Mucosa of descending colon (tissue), 3 donors: Measurements from ENCODE around the gene PALM2AKAP2. TPM values are rescaled to one million over a fixed set of nuclear protein-coding genes. Genes with fewer than 3 reads are reported as not detected.

Source experiments
- ATAC-seq: fragments of 200-7000 bp; cut with Tn5 transposase; one replicate; pipeline ENCODE4 v1.9.1; 2020; ENCODE audit warnings: mild to moderate bottlenecking, moderate library complexity
- DNase-seq, 3 donors: peaks; one replicate each; pipeline ENCODE4 v3.0.0-alpha.2; 2020
- H3K36me3 ChIP-seq: fragments of 200-600 bp; one replicate; pipeline ENCODE4 v1.8.0; 2021; ENCODE audit warnings: low read depth, mild to moderate bottlenecking
- H3K4me1 ChIP-seq: fragments of 200-600 bp; one replicate; pipeline ENCODE4 v1.8.0; 2021; ENCODE audit warnings: low read depth, mild to moderate bottlenecking
- H3K4me3 ChIP-seq: fragments of 200-600 bp; one replicate; pipeline ENCODE4 v1.8.0; 2021; ENCODE audit warnings: mild to moderate bottlenecking
- H3K9me3 ChIP-seq: fragments of 200-600 bp; one replicate; pipeline ENCODE4 v1.8.0; 2021; ENCODE audit warnings: mild to moderate bottlenecking
- CTCF ChIP-seq: fragments of 200-600 bp; IDR thresholded peaks from one replicate; pipeline ENCODE4 v1.8.0; 2022; ENCODE audit warnings: antibody characterized with exemption, mild to moderate bottlenecking
- intact Hi-C, 2 donors: fragments of 100-400 bp; cut with DNase I in 1 of 2; cut with micrococcal nuclease in 1 of 2; formaldehyde crosslinking; loops; one replicate each; pipeline versions ENCODE4 v1.11.0 to v1.11.1; 2022; cut with DNase I, micrococcal nuclease
- total RNA-seq, 3 donors: library from RNA; stranded (reverse); fragmentation: NEBNext Ultra II Directional in 2 of 3; extraction: Animal tissue kit (Norgen Biotek cat#: 25700) in 2 of 3; gene quantifications; one replicate each; pipeline versions ENCODE4 v1.2.1 to v1.2.4, GENCODE V29; 2021 to 2023
- donor health status: DM: no; HTN: no; CAD: no; lungs with moderate emphysema.
- donor health status: DM: no; HTN: no; CAD: no.
- donor health status: DM: no; HTN: yes; CAD: no.

PALM2AKAP2 gene
- total RNA-seq, 3 donors from 2014 or later, result 0.69 to 5.3 (median 2.0) TPM

GRCh38 chr9:109781541-109782197, 1.7 kb downstream of the PALM2AKAP2 start:
- H3K4me1 ChIP-seq, result no peaks in the 10 kb centered on the region
- intact Hi-C loops, result no loop called here
- DNase-seq (no peak), ATAC-seq (no peak)
- H3K9me3 ChIP-seq, result no peaks in the 10 kb centered on the region
- H3K4me3 ChIP-seq, result no peak overlapping the region
- no peaks in the 10 kb centered on the region for H3K36me3 ChIP-seq
- no peak for TF ChIP-seq CTCF

- no peak overlapping the region for H3K4me3 ChIP-seq
- TF ChIP-seq CTCF, result no peak
- no peak for ATAC-seq
- intact Hi-C loops, result no loop called here
- no peak for DNase-seq
- H3K9me3 ChIP-seq, result no peaks in the 10 kb centered on the region
- H3K36me3 ChIP-seq, result no peaks in the 10 kb centered on the region
- no peaks in the 10 kb centered on the region for H3K4me1 ChIP-seq
Measured at GRCh38 chr9:109787735-109788134, 7.7 kb downstream of the PALM2AKAP2 start.

DNA sequence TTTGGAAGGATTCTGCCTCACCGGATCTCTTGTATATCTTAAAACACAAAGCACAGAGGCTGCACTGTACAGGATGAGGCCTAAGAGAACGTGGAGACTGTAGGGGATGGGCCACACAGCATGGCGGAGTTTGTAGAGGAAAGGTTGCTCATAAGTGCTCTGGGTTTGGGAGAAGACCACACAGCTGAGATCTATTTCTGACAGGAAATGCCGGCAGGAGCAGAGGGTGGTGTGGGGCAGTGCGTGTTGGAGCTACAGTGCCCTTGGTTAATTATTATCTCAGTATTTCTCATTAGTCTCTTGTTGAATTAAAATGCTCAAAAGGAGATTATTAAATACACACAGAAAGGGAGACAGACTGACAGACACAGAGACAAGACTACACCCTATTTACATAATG, 9.6 kb downstream of the PALM2AKAP2 start:
- Histone ChIP-seq H3K36me3 (no peaks in the 10 kb centered on the region), H3K4me1 (no peaks in the 10 kb centered on the region), H3K9me3 (no peaks in the 10 kb centered on the region), H3K4me3 (no peak overlapping the region)
- intact Hi-C loops, result no loop called here
- TF ChIP-seq CTCF, result no peak
- no peak for ATAC-seq
- DNase-seq, result no peak

DNA sequence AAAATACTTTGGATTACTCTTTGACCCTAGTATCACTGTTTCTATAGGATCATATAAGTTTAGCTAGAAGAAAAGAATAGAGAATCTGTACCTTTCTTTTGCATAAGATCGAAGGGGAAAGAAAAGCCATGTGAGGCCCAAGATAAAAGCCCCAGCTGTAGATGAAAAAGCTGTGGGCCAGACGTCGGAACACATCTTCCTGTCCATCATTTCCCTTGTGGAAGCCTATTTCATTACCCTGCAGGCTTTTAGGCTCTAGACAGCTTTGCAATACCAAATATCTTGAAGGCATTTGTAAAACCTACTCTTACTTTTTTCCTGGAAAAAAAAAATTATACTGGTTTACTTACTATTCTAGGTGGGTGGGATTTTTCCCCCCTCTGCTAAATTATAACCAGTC, 10.0 kb downstream of the PALM2AKAP2 start:
- intact Hi-C loops, result no loop called here
- H3K36me3 ChIP-seq, result no peaks in the 10 kb centered on the region
- no peak overlapping the region for H3K4me3 ChIP-seq
- no peak for DNase-seq
- no peak for TF ChIP-seq CTCF
- no peak for ATAC-seq
- H3K9me3 ChIP-seq, result no peaks in the 10 kb centered on the region
- H3K4me1 ChIP-seq, result no peaks in the 10 kb centered on the region

DNA sequence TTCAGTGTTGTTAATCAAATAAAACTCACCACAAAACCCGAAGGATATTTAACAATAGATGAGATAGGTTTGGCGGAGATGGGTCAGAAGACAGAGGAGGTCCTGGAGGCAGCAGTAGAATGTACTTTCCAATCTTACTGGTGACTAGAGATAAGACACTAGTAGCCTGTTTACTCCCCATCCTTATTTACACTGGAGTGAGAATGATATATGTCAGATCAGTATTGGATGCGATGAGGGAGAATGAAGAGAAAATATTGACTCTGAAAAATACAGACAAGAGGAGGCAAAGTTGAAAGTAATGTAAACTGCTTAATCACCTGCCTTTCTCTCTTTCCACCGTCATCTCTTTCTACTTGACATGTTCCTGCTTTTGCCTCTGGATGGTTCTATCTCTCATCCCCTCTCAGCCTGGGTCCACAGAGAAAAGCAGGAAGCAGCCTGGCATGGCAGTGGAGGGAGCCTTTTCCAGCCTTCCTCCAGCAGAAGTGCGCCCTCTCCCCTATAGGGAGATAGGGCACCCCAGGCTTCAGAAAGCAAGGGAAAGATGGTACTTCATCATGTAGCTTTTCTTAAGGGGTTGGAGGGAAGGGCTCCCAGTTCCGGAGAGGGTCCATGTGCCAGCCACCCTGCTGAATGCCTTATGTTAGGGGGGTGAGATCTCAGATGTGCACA, 11.1 kb downstream of the PALM2AKAP2 start:
- no peak for DNase-seq
- H3K4me3 ChIP-seq, result no peak overlapping the region
- intact Hi-C loops, result no loop called here
- H3K9me3 ChIP-seq, result no peaks in the 10 kb centered on the region
- no peak for TF ChIP-seq CTCF
- ATAC-seq, result no peak
- H3K4me1 ChIP-seq, result no peaks in the 10 kb centered on the region
- no peaks in the 10 kb centered on the region for H3K36me3 ChIP-seq
